Fibroblast of lung (primary cell): ENCODE results near the gene NAA25. TPM values are rescaled to one million over a fixed set of nuclear protein-coding genes. Genes with fewer than 3 reads are reported as not detected.

Experiments
- DNase-seq, 2 donors: peaks; one replicate each; pipeline versions ENCODE4 v3.0.0 to v3.0.0-alpha.2; 2010; ENCODE audit warnings: low read depth in 2 of 2
- H2AFZ ChIP-seq: 2 replicates; pipeline ENCODE4 v1.5.1; 2012; ENCODE audit warnings: low read length, control low read depth, inconsistent platforms
- H3K27ac ChIP-seq: 2 replicates; pipeline ENCODE4 v1.5.1; 2011; ENCODE audit warnings: low read length, control low read depth; ENCODE audit not compliant: insufficient read depth
- H3K27me3 ChIP-seq: 2 replicates; pipeline ENCODE4 v1.5.1; 2011; ENCODE audit warnings: mild to moderate bottlenecking, low read length; ENCODE audit not compliant: control insufficient read depth, insufficient read depth
- H3K36me3 ChIP-seq: 2 replicates; pipeline ENCODE4 v1.5.1; 2011; ENCODE audit warnings: low read length; ENCODE audit not compliant: control insufficient read depth, insufficient read depth
- H3K4me1 ChIP-seq: 2 replicates; pipeline ENCODE4 v1.5.1; 2011; ENCODE audit warnings: low read length; ENCODE audit not compliant: control insufficient read depth, insufficient read depth; ENCODE audit errors: extremely low read depth
- H3K4me2 ChIP-seq: 2 replicates; pipeline ENCODE4 v1.5.1; 2011; ENCODE audit warnings: low read length, control low read depth; ENCODE audit not compliant: insufficient read depth; ENCODE audit errors: extremely low read depth
- H3K4me3 ChIP-seq, 4 experiments: fragments of 200-600 bp in 1 of 4; sonication (generic) in 1 of 4; replicated peaks in 1 of 4; 2 replicates each; pipeline ENCODE4 v1.5.1; 2011 to 2016; ENCODE audit warnings: low read length in 4 of 4, low read depth in 3 of 4, mild to moderate bottlenecking in 3 of 4, control low read depth in 2 of 4, inconsistent platforms in 1 of 4, mixed read lengths in 1 of 4; ENCODE audit not compliant: insufficient read depth in 1 of 4; ENCODE audit errors: control extremely low read depth in 1 of 4
- H3K79me2 ChIP-seq: 2 replicates; pipeline ENCODE4 v1.5.1; 2012; ENCODE audit warnings: mild to moderate bottlenecking, low read length, inconsistent platforms; ENCODE audit not compliant: control insufficient read depth, insufficient read depth
- H3K9ac ChIP-seq: 2 replicates; pipeline ENCODE4 v1.5.1; 2011; ENCODE audit warnings: mild to moderate bottlenecking, low read length, control low read depth; ENCODE audit not compliant: insufficient read depth
- H3K9me3 ChIP-seq: 2 replicates; pipeline ENCODE4 v1.5.1; 2012; ENCODE audit warnings: low read depth, low read length; ENCODE audit not compliant: control insufficient read depth, insufficient read depth
- H4K20me1 ChIP-seq: 2 replicates; pipeline ENCODE4 v1.5.1; 2011; ENCODE audit warnings: low read length; ENCODE audit not compliant: control insufficient read depth, insufficient read depth; ENCODE audit errors: extremely low read depth
- EZH2 ChIP-seq: IDR thresholded peaks from 2 replicates; pipeline ENCODE4 v1.5.1; 2012; ENCODE audit warnings: low read length, control low read depth, mild to moderate bottlenecking; ENCODE audit errors: missing control alignments
- polyA plus RNA-seq, 2 donors: library from polyadenylated mRNA; depleted of rRNA in 1 of 2; stranded (reverse) in 1 of 2; unstranded in 1 of 2; fragments of >200 nt; gene quantifications; 2 replicates each; pipeline ENCODE4 v1.2.1, GENCODE V29; 2011 to 2012; ENCODE audit warnings: missing spikeins in 1 of 2
- total RNA-seq: library from RNA; depleted of rRNA; stranded (reverse); fragments of >200 nt; gene quantifications from 2 replicates; pipeline ENCODE4 v1.2.1, GENCODE V29; 2014
- TF ChIP-seq, protein P1 (sequence below), 2 donors: IDR thresholded peaks in 1 of 2; conservative IDR thresholded peaks in 1 of 2; 1 replicate in 1 of 2; 2 replicates in 1 of 2; pipeline ENCODE4 v1.5.1; 2011 to 2012; ENCODE audit warnings: low read length in 2 of 2, control low read depth in 1 of 2, inconsistent platforms in 1 of 2, low read depth in 1 of 2, mild to moderate bottlenecking in 1 of 2

The NAA25 gene
- total and polyA plus RNA-seq, 2 donors (not counting 1 experiment from before 2014, with no cell fraction given), result 18.8 to 19.4 TPM

DNA sequence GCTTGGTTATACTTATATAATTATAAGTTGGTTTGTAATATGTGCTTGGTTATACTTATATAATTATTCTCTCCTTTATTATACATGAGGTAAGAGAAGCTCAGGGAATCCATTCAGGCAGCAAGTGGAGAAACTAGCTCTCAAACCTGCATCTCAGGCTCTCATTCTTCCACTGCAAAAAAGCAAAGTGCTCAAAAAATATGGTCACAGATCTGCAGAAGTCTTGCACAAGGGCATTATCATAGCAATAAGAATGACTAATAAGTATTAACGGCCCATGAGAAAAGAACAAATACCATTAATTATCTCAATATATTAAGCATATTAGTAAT is 16.3 kb upstream of the NAA25 start:
- Histone ChIP-seq H3K4me3 (peak overlapping the region in 2 of 4 experiments; percentile 37 to 98), H2AFZ (no peak overlapping the region)
- DNase-seq, result no peak

DNA sequence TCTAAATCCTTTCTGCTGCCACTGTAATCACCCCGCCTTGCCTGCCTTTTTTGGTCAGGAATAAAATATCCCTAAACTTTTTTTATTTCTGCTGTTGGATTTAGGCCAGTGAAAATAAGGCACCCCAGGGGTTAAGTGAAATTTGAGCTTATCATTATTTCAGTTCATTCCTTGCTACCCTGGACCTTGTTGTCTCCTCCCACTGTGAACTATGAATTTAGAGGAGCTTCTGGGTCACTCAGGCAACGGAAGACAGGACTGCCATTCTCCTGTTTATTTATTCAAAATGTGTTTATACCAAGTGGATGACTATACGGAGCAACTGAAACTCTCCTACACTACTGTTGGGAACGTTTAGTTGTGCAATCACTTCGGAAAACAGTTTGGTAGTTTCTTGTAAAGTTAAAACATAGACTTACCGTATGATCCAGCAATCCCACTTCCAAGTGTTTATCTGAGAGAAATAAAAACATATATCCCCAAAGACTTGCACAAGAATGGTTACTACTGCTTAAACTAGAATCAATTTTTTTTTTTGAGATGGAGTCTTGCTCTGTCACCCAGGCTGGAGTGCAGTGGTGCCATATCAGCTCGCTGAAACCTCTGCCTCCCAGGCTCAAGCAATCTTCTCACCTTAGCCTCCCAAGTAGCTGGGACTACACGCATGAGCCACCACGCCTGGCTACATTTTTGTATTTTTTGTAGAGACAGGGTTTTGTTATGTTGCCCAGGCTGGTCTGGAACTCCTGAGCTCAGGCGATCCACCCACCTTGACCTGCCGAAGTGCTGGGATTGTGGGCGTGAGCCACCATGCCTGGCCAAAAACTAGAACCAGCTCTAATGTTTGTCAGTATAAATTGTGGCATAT is 14.5 kb upstream of the NAA25 start:
- Histone ChIP-seq H3K27ac (peak overlapping the region; percentile 80), H3K9ac (no peak overlapping the region), H3K4me2 (peak overlapping the region; percentile 61), H3K4me3 (no peak overlapping the region), H4K20me1 (no peaks in the 10 kb centered on the region), H3K27me3 (no peaks in the 10 kb centered on the region), H2AFZ (no peak overlapping the region), H3K4me1 (peaks cover 24% of the 10 kb centered on the region), H3K9me3 (no peaks in the 10 kb centered on the region), H3K79me2 (peaks cover 27% of the 10 kb centered on the region), H3K36me3 (no peaks in the 10 kb centered on the region)
- peak; percentile 59 to 98 for DNase-seq
- TF ChIP-seq EZH2, result no peak

More for the DNA sequence above, 16.3 kb upstream of the NAA25 start:
- H3K4me1 ChIP-seq, result peaks cover 26% of the 10 kb centered on the region
- no peaks in the 10 kb centered on the region for H4K20me1 ChIP-seq
- H3K4me2 ChIP-seq, result peak overlapping the region; percentile 39
- H3K9me3 ChIP-seq, result no peaks in the 10 kb centered on the region
- H3K79me2 ChIP-seq, result peaks cover 43% of the 10 kb centered on the region
- no peak overlapping the region for H3K9ac ChIP-seq
- H3K36me3 ChIP-seq, result no peaks in the 10 kb centered on the region
- TF ChIP-seq EZH2, result no peak
- TF ChIP-seq, protein P1, sequence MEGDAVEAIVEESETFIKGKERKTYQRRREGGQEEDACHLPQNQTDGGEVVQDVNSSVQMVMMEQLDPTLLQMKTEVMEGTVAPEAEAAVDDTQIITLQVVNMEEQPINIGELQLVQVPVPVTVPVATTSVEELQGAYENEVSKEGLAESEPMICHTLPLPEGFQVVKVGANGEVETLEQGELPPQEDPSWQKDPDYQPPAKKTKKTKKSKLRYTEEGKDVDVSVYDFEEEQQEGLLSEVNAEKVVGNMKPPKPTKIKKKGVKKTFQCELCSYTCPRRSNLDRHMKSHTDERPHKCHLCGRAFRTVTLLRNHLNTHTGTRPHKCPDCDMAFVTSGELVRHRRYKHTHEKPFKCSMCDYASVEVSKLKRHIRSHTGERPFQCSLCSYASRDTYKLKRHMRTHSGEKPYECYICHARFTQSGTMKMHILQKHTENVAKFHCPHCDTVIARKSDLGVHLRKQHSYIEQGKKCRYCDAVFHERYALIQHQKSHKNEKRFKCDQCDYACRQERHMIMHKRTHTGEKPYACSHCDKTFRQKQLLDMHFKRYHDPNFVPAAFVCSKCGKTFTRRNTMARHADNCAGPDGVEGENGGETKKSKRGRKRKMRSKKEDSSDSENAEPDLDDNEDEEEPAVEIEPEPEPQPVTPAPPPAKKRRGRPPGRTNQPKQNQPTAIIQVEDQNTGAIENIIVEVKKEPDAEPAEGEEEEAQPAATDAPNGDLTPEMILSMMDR (conservative IDR thresholded peaks at IDR 0.05 in 1 of 2, IDR thresholded peaks at IDR 0.05 in 1 of 2; ENCODE audit: low read depth in 1 of 2, low read length in 2 of 2), result no peak
- H3K27ac ChIP-seq, result no peak overlapping the region
- H3K27me3 ChIP-seq, result no peaks in the 10 kb centered on the region

DNA sequence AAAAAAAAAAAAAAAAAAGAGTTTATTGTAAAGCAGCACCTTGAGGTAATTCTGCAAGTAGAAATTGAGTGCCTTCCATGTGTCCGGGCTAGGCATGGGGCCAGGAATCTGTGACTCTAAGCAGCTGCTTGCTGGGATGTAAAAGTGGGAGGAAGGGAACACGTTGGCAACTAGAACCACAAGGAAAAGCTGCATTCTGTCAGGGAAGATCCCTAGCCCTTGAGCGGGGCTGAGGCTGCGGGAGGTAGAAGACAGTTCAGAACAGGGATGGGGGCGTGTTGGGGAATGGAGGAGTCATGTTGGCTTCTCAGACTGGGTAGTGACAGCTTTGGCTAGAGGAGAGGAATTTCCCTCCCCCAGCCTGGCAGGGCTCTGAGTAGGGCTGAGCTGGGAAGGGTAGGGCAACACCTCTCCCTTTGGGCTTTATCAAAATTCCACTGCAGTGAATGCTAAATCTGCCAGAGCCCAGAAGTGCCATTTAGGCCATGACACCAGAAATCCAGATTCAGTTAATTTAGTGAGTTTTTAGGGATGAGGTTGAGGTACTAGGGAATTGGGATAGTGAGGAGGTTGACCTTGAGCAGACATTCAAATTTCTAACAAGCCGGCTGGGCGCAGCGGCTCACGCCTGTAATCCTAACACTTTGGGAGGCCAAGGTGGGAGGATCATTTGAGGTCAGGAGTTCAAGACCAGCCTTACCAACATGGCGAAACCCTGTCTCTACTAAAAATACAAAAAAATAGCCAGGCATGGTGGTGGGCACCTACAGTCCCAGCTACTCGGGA is 13.4 kb upstream of the NAA25 start:
- Histone ChIP-seq H3K4me2 (peak overlapping the region; percentile 87), H3K27me3 (no peaks in the 10 kb centered on the region), H4K20me1 (no peaks in the 10 kb centered on the region), H3K4me1 (peaks cover 17% of the 10 kb centered on the region), H3K27ac (peak overlapping the region; percentile 80), H3K9ac (no peak overlapping the region), H2AFZ (peak overlapping the region; percentile 69), H3K36me3 (no peaks in the 10 kb centered on the region), H3K4me3 (no peak overlapping the region), H3K9me3 (no peaks in the 10 kb centered on the region), H3K79me2 (peaks cover 16% of the 10 kb centered on the region)
- no peak for TF ChIP-seq EZH2
- TF ChIP-seq, protein P1 (conservative IDR thresholded peaks at IDR 0.05 in 1 of 2, IDR thresholded peaks at IDR 0.05 in 1 of 2; ENCODE audit: low read depth in 1 of 2, low read length in 2 of 2), result no peak
- peak; percentile 90 to 91 for DNase-seq
